Measurements from ENCODE around the gene SCRN1. TPM values are rescaled to one million over a fixed set of nuclear protein-coding genes. Genes with fewer than 3 reads are reported as not detected.
A peak's percentile ranks its signal among the peaks of the same experiment; 100 is the strongest.

The SCRN1 gene
- total and polyA plus RNA-seq, 2 experiments from 2014 or later, result 15.2 to 66.7 TPM

DNA sequence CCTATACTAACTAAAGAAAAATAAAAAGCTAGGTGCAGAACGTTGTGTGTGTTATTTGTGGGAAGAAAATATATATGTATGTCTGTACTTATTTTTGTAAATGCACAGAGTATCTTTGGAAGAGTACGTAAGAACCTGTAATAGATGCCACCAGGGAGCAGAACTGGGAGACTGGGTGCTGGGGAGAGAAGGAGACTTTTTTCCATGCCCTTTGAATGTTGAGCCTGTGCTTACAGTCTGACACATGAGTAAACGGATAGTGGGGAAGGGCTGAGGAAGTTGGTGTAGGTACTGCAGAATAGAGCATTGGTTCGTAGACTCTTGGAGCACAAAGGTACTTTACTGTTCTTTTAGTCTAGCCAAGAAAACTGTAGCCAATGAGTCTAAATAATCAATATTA lies 1.3 kb upstream of the SCRN1 start (continued):
- TF ChIP-seq, protein P1, sequence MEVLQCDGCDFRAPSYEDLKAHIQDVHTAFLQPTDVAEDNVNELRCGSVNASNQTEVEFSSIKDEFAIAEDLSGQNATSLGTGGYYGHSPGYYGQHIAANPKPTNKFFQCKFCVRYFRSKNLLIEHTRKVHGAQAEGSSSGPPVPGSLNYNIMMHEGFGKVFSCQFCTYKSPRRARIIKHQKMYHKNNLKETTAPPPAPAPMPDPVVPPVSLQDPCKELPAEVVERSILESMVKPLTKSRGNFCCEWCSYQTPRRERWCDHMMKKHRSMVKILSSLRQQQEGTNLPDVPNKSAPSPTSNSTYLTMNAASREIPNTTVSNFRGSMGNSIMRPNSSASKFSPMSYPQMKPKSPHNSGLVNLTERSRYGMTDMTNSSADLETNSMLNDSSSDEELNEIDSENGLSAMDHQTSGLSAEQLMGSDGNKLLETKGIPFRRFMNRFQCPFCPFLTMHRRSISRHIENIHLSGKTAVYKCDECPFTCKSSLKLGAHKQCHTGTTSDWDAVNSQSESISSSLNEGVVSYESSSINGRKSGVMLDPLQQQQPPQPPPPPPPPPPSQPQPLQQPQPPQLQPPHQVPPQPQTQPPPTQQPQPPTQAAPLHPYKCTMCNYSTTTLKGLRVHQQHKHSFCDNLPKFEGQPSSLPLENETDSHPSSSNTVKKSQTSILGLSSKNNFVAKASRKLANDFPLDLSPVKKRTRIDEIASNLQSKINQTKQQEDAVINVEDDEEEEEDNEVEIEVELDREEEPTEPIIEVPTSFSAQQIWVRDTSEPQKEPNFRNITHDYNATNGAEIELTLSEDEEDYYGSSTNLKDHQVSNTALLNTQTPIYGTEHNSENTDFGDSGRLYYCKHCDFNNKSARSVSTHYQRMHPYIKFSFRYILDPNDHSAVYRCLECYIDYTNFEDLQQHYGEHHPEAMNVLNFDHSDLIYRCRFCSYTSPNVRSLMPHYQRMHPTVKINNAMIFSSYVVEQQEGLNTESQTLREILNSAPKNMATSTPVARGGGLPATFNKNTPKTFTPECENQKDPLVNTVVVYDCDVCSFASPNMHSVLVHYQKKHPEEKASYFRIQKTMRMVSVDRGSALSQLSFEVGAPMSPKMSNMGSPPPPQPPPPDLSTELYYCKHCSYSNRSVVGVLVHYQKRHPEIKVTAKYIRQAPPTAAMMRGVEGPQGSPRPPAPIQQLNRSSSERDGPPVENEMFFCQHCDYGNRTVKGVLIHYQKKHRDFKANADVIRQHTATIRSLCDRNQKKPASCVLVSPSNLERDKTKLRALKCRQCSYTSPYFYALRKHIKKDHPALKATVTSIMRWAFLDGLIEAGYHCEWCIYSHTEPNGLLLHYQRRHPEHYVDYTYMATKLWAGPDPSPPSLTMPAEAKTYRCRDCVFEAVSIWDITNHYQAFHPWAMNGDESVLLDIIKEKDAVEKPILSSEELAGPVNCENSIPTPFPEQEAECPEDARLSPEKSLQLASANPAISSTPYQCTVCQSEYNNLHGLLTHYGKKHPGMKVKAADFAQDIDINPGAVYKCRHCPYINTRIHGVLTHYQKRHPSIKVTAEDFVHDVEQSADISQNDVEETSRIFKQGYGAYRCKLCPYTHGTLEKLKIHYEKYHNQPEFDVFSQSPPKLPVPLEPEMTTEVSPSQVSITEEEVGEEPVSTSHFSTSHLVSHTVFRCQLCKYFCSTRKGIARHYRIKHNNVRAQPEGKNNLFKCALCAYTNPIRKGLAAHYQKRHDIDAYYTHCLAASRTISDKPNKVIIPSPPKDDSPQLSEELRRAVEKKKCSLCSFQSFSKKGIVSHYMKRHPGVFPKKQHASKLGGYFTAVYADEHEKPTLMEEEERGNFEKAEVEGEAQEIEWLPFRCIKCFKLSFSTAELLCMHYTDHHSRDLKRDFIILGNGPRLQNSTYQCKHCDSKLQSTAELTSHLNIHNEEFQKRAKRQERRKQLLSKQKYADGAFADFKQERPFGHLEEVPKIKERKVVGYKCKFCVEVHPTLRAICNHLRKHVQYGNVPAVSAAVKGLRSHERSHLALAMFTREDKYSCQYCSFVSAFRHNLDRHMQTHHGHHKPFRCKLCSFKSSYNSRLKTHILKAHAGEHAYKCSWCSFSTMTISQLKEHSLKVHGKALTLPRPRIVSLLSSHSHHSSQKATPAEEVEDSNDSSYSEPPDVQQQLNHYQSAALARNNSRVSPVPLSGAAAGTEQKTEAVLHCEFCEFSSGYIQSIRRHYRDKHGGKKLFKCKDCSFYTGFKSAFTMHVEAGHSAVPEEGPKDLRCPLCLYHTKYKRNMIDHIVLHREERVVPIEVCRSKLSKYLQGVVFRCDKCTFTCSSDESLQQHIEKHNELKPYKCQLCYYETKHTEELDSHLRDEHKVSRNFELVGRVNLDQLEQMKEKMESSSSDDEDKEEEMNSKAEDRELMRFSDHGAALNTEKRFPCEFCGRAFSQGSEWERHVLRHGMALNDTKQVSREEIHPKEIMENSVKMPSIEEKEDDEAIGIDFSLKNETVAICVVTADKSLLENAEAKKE (CRISPR knock-in tag; IDR thresholded peaks at IDR 0.05), result no peak

DNA sequence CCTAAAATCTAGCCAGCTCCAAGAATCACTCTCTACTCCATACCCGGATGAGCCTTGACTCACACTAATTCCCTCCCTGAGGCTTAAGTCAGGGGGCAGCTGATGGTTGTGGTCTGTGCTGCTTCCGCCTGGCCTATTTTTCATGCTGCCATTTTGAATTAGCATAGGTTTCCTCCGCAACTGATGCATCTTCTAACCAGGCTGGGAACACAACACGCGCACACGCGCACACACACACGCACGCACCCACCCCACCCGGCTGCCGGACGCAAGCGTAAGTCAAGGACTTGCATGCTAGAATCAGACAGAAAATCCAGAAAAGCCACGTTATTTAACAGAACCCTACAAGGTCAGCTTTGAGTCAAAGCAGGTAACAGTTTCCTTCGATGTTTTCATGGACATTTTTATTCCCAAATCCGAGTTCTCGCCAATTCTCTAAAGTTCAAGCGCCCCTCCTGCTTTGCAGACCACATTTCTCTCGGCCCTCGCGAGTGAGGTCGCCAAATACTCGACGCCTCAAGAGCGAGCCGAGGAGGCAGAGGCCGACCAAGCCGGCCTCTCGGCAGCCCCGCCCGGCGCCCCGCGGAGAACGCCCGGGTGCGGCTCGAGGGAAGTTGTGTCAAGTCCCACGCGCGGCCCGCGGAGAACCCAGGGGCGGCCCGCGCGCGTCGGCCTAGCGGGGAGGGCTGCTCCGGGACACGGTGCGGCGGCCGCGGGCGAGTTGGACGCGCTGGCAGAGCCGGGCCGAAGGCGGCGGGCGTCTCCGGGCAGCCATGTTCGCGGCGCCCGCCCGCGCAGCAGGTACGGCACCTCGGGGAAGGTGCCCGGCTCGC lies 961 bp downstream of the SCRN1 start:
- H3K9me2 ChIP-seq (ENCODE audit: insufficient read depth), result no peaks in the 10 kb centered on the region
- peaks cover 15% of the 10 kb centered on the region for H3K9me3 Mint-ChIP-seq
- H3K4me1 ChIP-seq (ENCODE audit: insufficient read depth), result peaks cover 17% of the 10 kb centered on the region
- peaks cover 18% of the 10 kb centered on the region for H3K4me1 Mint-ChIP-seq
- ATAC-seq (peak; percentile 56), DNase-seq (ENCODE audit: low spot score) (peak; percentile 69)
- H3K79me2 ChIP-seq (replicated peaks; ENCODE audit: insufficient read depth), result peaks cover 49% of the 10 kb centered on the region
- peaks cover 10% of the 10 kb centered on the region for H4K20me1 ChIP-seq (replicated peaks; ENCODE audit: insufficient read depth)
- H3K4me2 ChIP-seq, result peak overlapping the region; percentile 98
- H3K36me3 Mint-ChIP-seq (ENCODE audit: low read depth), result 0 out of 3 replicates have a peak, but pooled peaks cover 11% of the 10 kb centered on the region
- H3K4me3 Mint-ChIP-seq, result peak overlapping the region; percentile 80
- peaks cover 11% of the 10 kb centered on the region for H3K27me3 Mint-ChIP-seq (ENCODE audit: insufficient read depth, low read depth, poor library complexity)
- peaks cover 17% of the 10 kb centered on the region for H3K27me3 ChIP-seq (ENCODE audit: insufficient read depth)
- no peaks in the 10 kb centered on the region; the same call in 1 of the 2 replicates for H3K36me3 ChIP-seq (ENCODE audit: insufficient read depth)
- H3K4me3 ChIP-seq, result peak overlapping the region; percentile 94
- no peak overlapping the region; the same call in 1 of the 2 replicates for H3K27ac Mint-ChIP-seq
- peak overlapping the region; percentile 99 for H2AFZ ChIP-seq
- H3F3A ChIP-seq (replicated peaks; ENCODE audit: low read depth), result 0 out of 2 replicates have a peak, but pooled peaks cover 8% of the 10 kb centered on the region
- peak overlapping the region; percentile 42 for H3K27ac ChIP-seq (ENCODE audit: low read depth)
- TF ChIP-seq EZH2phosphoT487 (IDR thresholded peaks at IDR 0.05; ENCODE audit: unreplicated experiment) (no peak), POLR2AphosphoS5 (IDR thresholded peaks at IDR 0.05; ENCODE audit: low read depth) (no peak), JUNB (IDR thresholded peaks at IDR 0.05; ENCODE audit: unreplicated experiment) (no peak), ZNF114 (CRISPR knock-in tag; IDR thresholded peaks at IDR 0.05) (no peak), EZH2 (IDR thresholded peaks at IDR 0.05; ENCODE audit: low read depth, unreplicated experiment) (no peak), CREB1 (CRISPR knock-in tag; IDR thresholded peaks at IDR 0.05; ENCODE audit: low read depth) (no peak), STAT1 (IDR thresholded peaks at IDR 0.05; ENCODE audit: unreplicated experiment) (no peak), NANOG (IDR thresholded peaks at IDR 0.05; ENCODE audit: borderline replicate concordance) (no peak)
- TF ChIP-seq, protein P2, sequence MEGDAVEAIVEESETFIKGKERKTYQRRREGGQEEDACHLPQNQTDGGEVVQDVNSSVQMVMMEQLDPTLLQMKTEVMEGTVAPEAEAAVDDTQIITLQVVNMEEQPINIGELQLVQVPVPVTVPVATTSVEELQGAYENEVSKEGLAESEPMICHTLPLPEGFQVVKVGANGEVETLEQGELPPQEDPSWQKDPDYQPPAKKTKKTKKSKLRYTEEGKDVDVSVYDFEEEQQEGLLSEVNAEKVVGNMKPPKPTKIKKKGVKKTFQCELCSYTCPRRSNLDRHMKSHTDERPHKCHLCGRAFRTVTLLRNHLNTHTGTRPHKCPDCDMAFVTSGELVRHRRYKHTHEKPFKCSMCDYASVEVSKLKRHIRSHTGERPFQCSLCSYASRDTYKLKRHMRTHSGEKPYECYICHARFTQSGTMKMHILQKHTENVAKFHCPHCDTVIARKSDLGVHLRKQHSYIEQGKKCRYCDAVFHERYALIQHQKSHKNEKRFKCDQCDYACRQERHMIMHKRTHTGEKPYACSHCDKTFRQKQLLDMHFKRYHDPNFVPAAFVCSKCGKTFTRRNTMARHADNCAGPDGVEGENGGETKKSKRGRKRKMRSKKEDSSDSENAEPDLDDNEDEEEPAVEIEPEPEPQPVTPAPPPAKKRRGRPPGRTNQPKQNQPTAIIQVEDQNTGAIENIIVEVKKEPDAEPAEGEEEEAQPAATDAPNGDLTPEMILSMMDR (conservative IDR thresholded peaks at IDR 0.05; ENCODE audit: low read depth in 2 of 2), result no peak
- TF ChIP-seq, protein P3, sequence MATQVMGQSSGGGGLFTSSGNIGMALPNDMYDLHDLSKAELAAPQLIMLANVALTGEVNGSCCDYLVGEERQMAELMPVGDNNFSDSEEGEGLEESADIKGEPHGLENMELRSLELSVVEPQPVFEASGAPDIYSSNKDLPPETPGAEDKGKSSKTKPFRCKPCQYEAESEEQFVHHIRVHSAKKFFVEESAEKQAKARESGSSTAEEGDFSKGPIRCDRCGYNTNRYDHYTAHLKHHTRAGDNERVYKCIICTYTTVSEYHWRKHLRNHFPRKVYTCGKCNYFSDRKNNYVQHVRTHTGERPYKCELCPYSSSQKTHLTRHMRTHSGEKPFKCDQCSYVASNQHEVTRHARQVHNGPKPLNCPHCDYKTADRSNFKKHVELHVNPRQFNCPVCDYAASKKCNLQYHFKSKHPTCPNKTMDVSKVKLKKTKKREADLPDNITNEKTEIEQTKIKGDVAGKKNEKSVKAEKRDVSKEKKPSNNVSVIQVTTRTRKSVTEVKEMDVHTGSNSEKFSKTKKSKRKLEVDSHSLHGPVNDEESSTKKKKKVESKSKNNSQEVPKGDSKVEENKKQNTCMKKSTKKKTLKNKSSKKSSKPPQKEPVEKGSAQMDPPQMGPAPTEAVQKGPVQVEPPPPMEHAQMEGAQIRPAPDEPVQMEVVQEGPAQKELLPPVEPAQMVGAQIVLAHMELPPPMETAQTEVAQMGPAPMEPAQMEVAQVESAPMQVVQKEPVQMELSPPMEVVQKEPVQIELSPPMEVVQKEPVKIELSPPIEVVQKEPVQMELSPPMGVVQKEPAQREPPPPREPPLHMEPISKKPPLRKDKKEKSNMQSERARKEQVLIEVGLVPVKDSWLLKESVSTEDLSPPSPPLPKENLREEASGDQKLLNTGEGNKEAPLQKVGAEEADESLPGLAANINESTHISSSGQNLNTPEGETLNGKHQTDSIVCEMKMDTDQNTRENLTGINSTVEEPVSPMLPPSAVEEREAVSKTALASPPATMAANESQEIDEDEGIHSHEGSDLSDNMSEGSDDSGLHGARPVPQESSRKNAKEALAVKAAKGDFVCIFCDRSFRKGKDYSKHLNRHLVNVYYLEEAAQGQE (IDR thresholded peaks at IDR 0.05; ENCODE audit: unreplicated experiment), result no peak
- TF ChIP-seq, protein P4, sequence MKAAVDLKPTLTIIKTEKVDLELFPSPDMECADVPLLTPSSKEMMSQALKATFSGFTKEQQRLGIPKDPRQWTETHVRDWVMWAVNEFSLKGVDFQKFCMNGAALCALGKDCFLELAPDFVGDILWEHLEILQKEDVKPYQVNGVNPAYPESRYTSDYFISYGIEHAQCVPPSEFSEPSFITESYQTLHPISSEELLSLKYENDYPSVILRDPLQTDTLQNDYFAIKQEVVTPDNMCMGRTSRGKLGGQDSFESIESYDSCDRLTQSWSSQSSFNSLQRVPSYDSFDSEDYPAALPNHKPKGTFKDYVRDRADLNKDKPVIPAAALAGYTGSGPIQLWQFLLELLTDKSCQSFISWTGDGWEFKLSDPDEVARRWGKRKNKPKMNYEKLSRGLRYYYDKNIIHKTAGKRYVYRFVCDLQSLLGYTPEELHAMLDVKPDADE (IDR thresholded peaks at IDR 0.05), result no peak

Measured in GM23338 (cell line).